H9 (cell line): ENCODE measurements around the gene ARAF. TPM values are rescaled to one million over a fixed set of nuclear protein-coding genes. Genes with fewer than 3 reads are reported as not detected.

Experiments used
- DNase-seq: peaks from one replicate; pipeline ENCODE4 v3.0.0-alpha.2; 2017
- H2AFZ ChIP-seq: one replicate; pipeline ENCODE4 v1.6.1; 2013; ENCODE audit warnings: mild to moderate bottlenecking, low read length, control low read depth, moderate library complexity
- H2AK5ac ChIP-seq: 2 replicates; pipeline ENCODE4 v1.6.1; 2013; ENCODE audit warnings: low read length, control low read depth, mixed read lengths; ENCODE audit not compliant: insufficient read length
- H2BK120ac ChIP-seq: one replicate; pipeline ENCODE4 v1.6.1; 2013; ENCODE audit warnings: low read depth, mild to moderate bottlenecking, low read length, control low read depth, inconsistent platforms; ENCODE audit not compliant: poor library complexity, severe bottlenecking
- H2BK12ac ChIP-seq: 2 replicates; pipeline ENCODE4 v1.6.1; 2013; ENCODE audit warnings: low read length, control low read depth, mixed read lengths, low read depth; ENCODE audit not compliant: insufficient read length
- H2BK15ac ChIP-seq: 2 replicates; pipeline ENCODE4 v1.6.1; 2013; ENCODE audit warnings: low read depth, low read length, control low read depth
- H2BK20ac ChIP-seq: one replicate; pipeline ENCODE4 v1.6.1; 2013; ENCODE audit warnings: low read depth, mild to moderate bottlenecking, low read length, control low read depth, inconsistent platforms; ENCODE audit not compliant: poor library complexity, severe bottlenecking
- H2BK5ac ChIP-seq: 2 replicates; pipeline ENCODE4 v1.6.1; 2013; ENCODE audit warnings: low read length, control low read depth, mixed read lengths; ENCODE audit not compliant: insufficient read length
- H3K14ac ChIP-seq: 2 replicates; pipeline ENCODE4 v1.6.1; 2013; ENCODE audit warnings: low read length, control low read depth; ENCODE audit not compliant: insufficient read depth
- H3K18ac ChIP-seq: 2 replicates; pipeline ENCODE4 v1.6.1; 2013; ENCODE audit warnings: low read depth, mild to moderate bottlenecking, mixed read lengths, low read length, control low read depth; ENCODE audit not compliant: insufficient read length
- H3K23ac ChIP-seq: 2 replicates; pipeline ENCODE4 v1.6.1; 2013; ENCODE audit warnings: low read length, control low read depth, mixed read lengths, low read depth; ENCODE audit not compliant: insufficient read length
- H3K23me2 ChIP-seq: 2 replicates; pipeline ENCODE4 v1.6.1; 2013; ENCODE audit warnings: low read depth, mild to moderate bottlenecking, mixed read lengths, low read length, control low read depth; ENCODE audit not compliant: insufficient read length, poor library complexity, severe bottlenecking
- H3K27ac ChIP-seq: 2 replicates; pipeline ENCODE4 v1.5.1; 2013; ENCODE audit warnings: low read length, control low read depth, mixed read lengths, low read depth; ENCODE audit not compliant: insufficient read length
- H3K27me3 ChIP-seq: 2 replicates; pipeline ENCODE4 v1.6.1; 2013; ENCODE audit warnings: low read length, control low read depth, inconsistent platforms; ENCODE audit not compliant: insufficient read depth
- H3K4ac ChIP-seq: 2 replicates; pipeline ENCODE4 v1.6.1; 2013; ENCODE audit warnings: low read depth, mild to moderate bottlenecking, control low read depth, inconsistent platforms, low read length, moderate library complexity
- H3K4me1 ChIP-seq: 2 replicates; pipeline ENCODE4 v1.6.1; 2013; ENCODE audit warnings: low read length, control low read depth, inconsistent platforms; ENCODE audit not compliant: insufficient read depth
- H3K4me2 ChIP-seq: 2 replicates; pipeline ENCODE4 v1.6.1; 2013; ENCODE audit warnings: low read length, control low read depth, mixed read lengths; ENCODE audit not compliant: insufficient read length, insufficient read depth
- H3K56ac ChIP-seq: 2 replicates; pipeline ENCODE4 v1.6.1; 2013; ENCODE audit warnings: low read depth, mild to moderate bottlenecking, mixed read lengths, low read length, control low read depth; ENCODE audit not compliant: insufficient read length
- H3K79me1 ChIP-seq: 2 replicates; pipeline ENCODE4 v1.6.1; 2013; ENCODE audit warnings: low read depth, mild to moderate bottlenecking, moderate library complexity, low read length, control low read depth, inconsistent platforms; ENCODE audit not compliant: insufficient read depth, poor library complexity, severe bottlenecking
- H3K79me2 ChIP-seq: 2 replicates; pipeline ENCODE4 v1.6.1; 2013; ENCODE audit warnings: low read length, control low read depth, inconsistent platforms; ENCODE audit not compliant: insufficient read depth
- H3K9ac ChIP-seq: 2 replicates; pipeline ENCODE4 v1.6.1; 2013; ENCODE audit warnings: low read length, control low read depth, mixed read lengths; ENCODE audit not compliant: insufficient read length; ENCODE audit errors: extremely low read depth
- H3K9me3 ChIP-seq: one replicate; pipeline ENCODE4 v1.6.1; 2013; ENCODE audit warnings: low read depth, low read length, inconsistent platforms; ENCODE audit not compliant: control insufficient read depth
- H3T11ph ChIP-seq: one replicate; pipeline ENCODE4 v1.6.1; 2013; ENCODE audit warnings: mild to moderate bottlenecking, low read length, control low read depth, inconsistent platforms
- H4K20me1 ChIP-seq: one replicate; pipeline ENCODE4 v1.6.1; 2013; ENCODE audit not compliant: control insufficient read depth, insufficient read length, insufficient read depth
- H4K5ac ChIP-seq: 2 replicates; pipeline ENCODE4 v1.6.1; 2013; ENCODE audit warnings: low read depth, mild to moderate bottlenecking, mixed read lengths, low read length, control low read depth; ENCODE audit not compliant: insufficient read length
- H4K8ac ChIP-seq: replicated peaks from 2 replicates; pipeline ENCODE4 v1.6.1; 2013; ENCODE audit warnings: low read length, control low read depth, mixed read lengths, low read depth; ENCODE audit not compliant: insufficient read length
- H4K91ac ChIP-seq: 2 replicates; pipeline ENCODE4 v1.6.1; 2013; ENCODE audit warnings: low read depth, mild to moderate bottlenecking, moderate library complexity, mixed read lengths, low read length, control low read depth; ENCODE audit not compliant: insufficient read length
- H3K27ac Mint-ChIP-seq, 3 experiments: 2 replicates in 2 of 3; 3 replicates in 1 of 3; pipeline ENCODE4 v1.8.0; 2020 to 2021; ENCODE audit warnings: mixed read lengths in 3 of 3, mild to moderate bottlenecking in 1 of 3, moderate library complexity in 1 of 3
- H3K27me3 Mint-ChIP-seq: 2 replicates; pipeline ENCODE4 v1.8.0; 2021; ENCODE audit warnings: low read depth, mild to moderate bottlenecking, moderate library complexity, mixed read lengths
- H3K36me3 Mint-ChIP-seq, 3 experiments: 2 replicates in 2 of 3; 3 replicates in 1 of 3; pipeline ENCODE4 v1.8.0; 2020 to 2021; ENCODE audit warnings: low read depth in 3 of 3, mixed read lengths in 3 of 3; ENCODE audit not compliant: insufficient read depth in 1 of 3
- H3K4me1 Mint-ChIP-seq, 2 experiments: 2 replicates each; pipeline ENCODE4 v1.8.0; 2020; ENCODE audit warnings: mixed read lengths in 2 of 2
- H3K4me3 Mint-ChIP-seq, 2 experiments: 2 replicates in 1 of 2; 3 replicates in 1 of 2; pipeline ENCODE4 v1.8.0; 2020 to 2021; ENCODE audit warnings: mild to moderate bottlenecking in 2 of 2, mixed read lengths in 2 of 2, moderate library complexity in 1 of 2
- H3K9me3 Mint-ChIP-seq, 2 experiments: 2 replicates in 1 of 2; 3 replicates in 1 of 2; pipeline ENCODE4 v1.8.0; 2020; ENCODE audit warnings: mild to moderate bottlenecking in 2 of 2, mixed read lengths in 2 of 2, moderate library complexity in 1 of 2
- WGBS: extraction: QIAGEN DNeasy Blood & Tissue Kit; methylation state at CpG from one replicate; pipeline ENCODE4 v1.1.7; 2013; ENCODE audit warnings: missing lambda C conversion rate, low lambda C conversion rate, mixed read lengths; ENCODE audit not compliant: insufficient read length; ENCODE audit errors: extremely low coverage; 5-methylcytosine and 5-hydroxymethylcytosine counted together
- total RNA-seq: library from RNA; stranded (reverse); gene quantifications from 2 replicates; pipeline ENCODE4 v1.2.1, GENCODE V29; 2021
- TF ChIP-seq, protein P1 (sequence below): fragments of 200-600 bp; sonication (generic); conservative IDR thresholded peaks from 3 replicates; pipeline ENCODE4 v1.8.0; 2021; ENCODE audit warnings: antibody characterized with exemption, mild to moderate bottlenecking

The ARAF gene
- total RNA-seq, 1 experiment from 2014 or later, result 48.1 TPM

GRCh38 chrX:47529548-47529947, 31.5 kb upstream of the ARAF start:
- Histone ChIP-seq H2BK5ac (no peak overlapping the region), H3T11ph (no peak overlapping the region), H2BK15ac (no peak overlapping the region), H3K4me2 (no peak overlapping the region), H3K4ac (no peak overlapping the region), H2BK120ac (no peak overlapping the region), H2BK12ac (no peak overlapping the region), H4K8ac (no peak overlapping the region), H3K14ac (no peak overlapping the region), H2BK20ac (no peak overlapping the region), H2AK5ac (no peak overlapping the region), H3K23me2 (no peaks in the 10 kb centered on the region), H2AFZ (no peak overlapping the region), H4K20me1 (no peaks in the 10 kb centered on the region), H3K4me1 (no peaks in the 10 kb centered on the region), H3K23ac (no peak overlapping the region), H3K79me2 (no peaks in the 10 kb centered on the region), H3K9ac (no peak overlapping the region), H3K9me3 (peaks cover 20% of the 10 kb centered on the region), H3K56ac (no peak overlapping the region), H3K27ac (no peak overlapping the region), H3K79me1 (no peaks in the 10 kb centered on the region), H3K18ac (no peak overlapping the region), H4K5ac (no peak overlapping the region), H4K91ac (no peak overlapping the region), H3K27me3 (no peaks in the 10 kb centered on the region)
- Mint-ChIP-seq H3K4me3 (no peak overlapping the region), H3K4me1 (peaks cover 0 to 2% of the 10 kb centered on the region in 2 experiments; a peak in 2 of 4 replicates), H3K36me3 (peaks cover 0 to 6% (median 4%) of the 10 kb centered on the region in 3 experiments; a peak in 3 of 7 replicates), H3K27ac (no peak overlapping the region), H3K27me3 (no peaks in the 10 kb centered on the region; the same call in 1 of the 2 replicates), H3K9me3 (peaks cover 66 to 68% of the 10 kb centered on the region in 2 experiments)
- TF ChIP-seq, protein P1, sequence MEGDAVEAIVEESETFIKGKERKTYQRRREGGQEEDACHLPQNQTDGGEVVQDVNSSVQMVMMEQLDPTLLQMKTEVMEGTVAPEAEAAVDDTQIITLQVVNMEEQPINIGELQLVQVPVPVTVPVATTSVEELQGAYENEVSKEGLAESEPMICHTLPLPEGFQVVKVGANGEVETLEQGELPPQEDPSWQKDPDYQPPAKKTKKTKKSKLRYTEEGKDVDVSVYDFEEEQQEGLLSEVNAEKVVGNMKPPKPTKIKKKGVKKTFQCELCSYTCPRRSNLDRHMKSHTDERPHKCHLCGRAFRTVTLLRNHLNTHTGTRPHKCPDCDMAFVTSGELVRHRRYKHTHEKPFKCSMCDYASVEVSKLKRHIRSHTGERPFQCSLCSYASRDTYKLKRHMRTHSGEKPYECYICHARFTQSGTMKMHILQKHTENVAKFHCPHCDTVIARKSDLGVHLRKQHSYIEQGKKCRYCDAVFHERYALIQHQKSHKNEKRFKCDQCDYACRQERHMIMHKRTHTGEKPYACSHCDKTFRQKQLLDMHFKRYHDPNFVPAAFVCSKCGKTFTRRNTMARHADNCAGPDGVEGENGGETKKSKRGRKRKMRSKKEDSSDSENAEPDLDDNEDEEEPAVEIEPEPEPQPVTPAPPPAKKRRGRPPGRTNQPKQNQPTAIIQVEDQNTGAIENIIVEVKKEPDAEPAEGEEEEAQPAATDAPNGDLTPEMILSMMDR, result no peak
- no peak for DNase-seq
- WGBS, result no CpG with 5 or more reads among the region's 8 CpGs
